ENCODE measurements around the gene POLN.

Gene POLN

GRCh38 chr4:2269618-2270163 is 27.8 kb upstream of the POLN start:
- Mint-ChIP-seq H3K27me3 (no peaks in the 10 kb centered on the region), H3K4me3 (no peak overlapping the region), H3K27ac (no peak overlapping the region), H3K9me3 (no peaks in the 10 kb centered on the region), H3K4me1 (peaks cover 11% of the 10 kb centered on the region)
- DNase-seq (no peak), ATAC-seq (no peak)

- Mint-ChIP-seq H3K4me3 (no peak overlapping the region), H3K27me3 (no peaks in the 10 kb centered on the region), H3K27ac (no peak overlapping the region), H3K9me3 (no peaks in the 10 kb centered on the region), H3K4me1 (peaks cover 11% of the 10 kb centered on the region)
- no peak for ATAC-seq
- no peak for DNase-seq
Measured at GRCh38 chr4:2269206-2269531, 27.2 kb upstream of the POLN start.

DNA sequence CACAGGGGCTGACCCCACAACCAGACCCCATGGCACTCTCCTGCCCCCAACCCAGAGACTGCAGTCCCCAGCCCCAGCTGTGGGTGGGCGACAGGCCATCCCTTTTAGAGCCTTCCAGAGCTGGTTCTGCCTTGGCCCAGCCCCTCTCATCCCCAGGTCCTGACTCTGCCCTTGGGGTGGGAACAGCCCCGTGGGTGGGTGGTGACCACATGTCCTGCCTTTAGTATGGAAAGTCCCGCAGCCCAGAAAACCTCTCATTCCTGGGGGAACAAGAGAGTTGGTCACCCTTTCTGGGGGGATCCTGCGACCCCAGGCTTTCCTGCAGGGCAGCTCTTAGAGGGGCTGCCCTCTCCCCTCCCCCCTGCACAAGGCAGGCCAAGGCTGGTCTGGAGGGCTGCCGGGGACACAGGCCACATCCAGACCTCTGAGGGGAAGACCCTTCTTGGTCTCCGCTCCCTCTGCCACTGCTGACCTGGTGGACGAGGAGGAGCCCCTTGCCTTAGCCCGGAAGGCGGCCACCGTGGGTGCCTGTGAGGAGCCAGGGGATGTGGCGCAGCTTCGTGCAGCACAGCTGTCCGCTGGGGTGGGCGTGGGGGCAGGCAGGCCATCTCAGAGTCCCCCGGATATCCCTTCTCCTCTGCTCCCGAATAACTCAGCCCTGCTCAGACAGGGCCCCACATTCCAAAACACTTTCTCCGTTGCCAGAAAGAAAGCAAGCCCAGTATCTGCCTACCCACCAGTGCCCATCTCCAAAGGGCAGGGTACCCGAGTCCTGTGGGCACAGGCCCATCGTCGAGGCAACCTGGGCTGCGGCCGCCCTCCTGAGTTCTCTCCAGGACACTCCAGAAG is 26.7 kb upstream of the POLN start:
- Mint-ChIP-seq H3K4me1 (peaks cover 12% of the 10 kb centered on the region), H3K27me3 (no peaks in the 10 kb centered on the region), H3K4me3 (no peak overlapping the region), H3K9me3 (no peaks in the 10 kb centered on the region), H3K27ac (no peak overlapping the region)
- ATAC-seq (no peak), DNase-seq (no peak)

- Mint-ChIP-seq H3K27ac (no peak overlapping the region), H3K9me3 (no peaks in the 10 kb centered on the region), H3K4me3 (no peak overlapping the region), H3K4me1 (peaks cover 17% of the 10 kb centered on the region), H3K27me3 (no peaks in the 10 kb centered on the region)
- ATAC-seq = no peak
- no peak for DNase-seq
Measured at GRCh38 chr4:2267841-2268240, 25.9 kb upstream of the POLN start.

GRCh38 chr4:2267320-2267811 is 25.4 kb upstream of the POLN start:
- no peak overlapping the region for H3K4me3 Mint-ChIP-seq
- no peaks in the 10 kb centered on the region for H3K9me3 Mint-ChIP-seq
- no peak overlapping the region for H3K27ac Mint-ChIP-seq
- no peak for ATAC-seq
- no peak for DNase-seq
- H3K27me3 Mint-ChIP-seq = no peaks in the 10 kb centered on the region
- peaks cover 14% of the 10 kb centered on the region for H3K4me1 Mint-ChIP-seq

DNA sequence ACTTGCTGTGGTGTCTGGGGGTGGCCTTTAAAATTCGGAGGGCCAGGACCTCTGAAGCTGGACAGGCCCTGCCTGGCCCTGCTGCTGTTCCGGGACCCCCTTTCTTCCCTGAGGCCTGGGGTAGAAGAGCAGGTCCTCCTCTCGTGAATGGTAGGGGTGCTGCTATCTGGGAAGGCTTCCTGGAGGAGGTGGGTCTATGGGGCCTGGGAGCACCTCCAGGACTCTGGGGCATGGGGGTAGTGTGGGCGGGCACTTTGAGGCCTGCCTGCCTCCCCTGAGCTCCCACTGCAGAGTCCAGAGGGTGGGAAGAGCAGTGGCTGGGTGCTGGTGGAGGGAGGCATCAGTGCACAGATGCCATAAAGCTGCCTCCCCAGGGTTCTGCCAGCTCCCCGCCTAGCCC is 24.9 kb upstream of the POLN start:
- ATAC-seq = no peak
- no peak for DNase-seq
- no peaks in the 10 kb centered on the region for H3K9me3 Mint-ChIP-seq
- H3K4me3 Mint-ChIP-seq = no peak overlapping the region
- H3K27me3 Mint-ChIP-seq = no peaks in the 10 kb centered on the region
- no peak overlapping the region for H3K27ac Mint-ChIP-seq
- peaks cover 12% of the 10 kb centered on the region for H3K4me1 Mint-ChIP-seq

GRCh38 chr4:2266181-2266580 is 24.3 kb upstream of the POLN start:
- ATAC-seq (no peak), DNase-seq (no peak)
- Mint-ChIP-seq H3K4me3 (no peak overlapping the region), H3K9me3 (no peaks in the 10 kb centered on the region), H3K4me1 (peaks cover 12% of the 10 kb centered on the region), H3K27ac (no peak overlapping the region), H3K27me3 (no peaks in the 10 kb centered on the region)

- DNase-seq = no peak
- H3K9me3 Mint-ChIP-seq = no peaks in the 10 kb centered on the region
- no peak overlapping the region for H3K4me3 Mint-ChIP-seq
- ATAC-seq = no peak
- H3K4me1 Mint-ChIP-seq = peaks cover 12% of the 10 kb centered on the region
- peak overlapping the region; percentile 10 to 40 for H3K27ac Mint-ChIP-seq
- no peaks in the 10 kb centered on the region for H3K27me3 Mint-ChIP-seq
Measured at GRCh38 chr4:2265113-2266110, 23.5 kb upstream of the POLN start.

- no peak overlapping the region for H3K4me3 Mint-ChIP-seq
- no peak overlapping the region for H3K27ac Mint-ChIP-seq
- H3K27me3 Mint-ChIP-seq = no peaks in the 10 kb centered on the region
- no peaks in the 10 kb centered on the region for H3K9me3 Mint-ChIP-seq
- DNase-seq = no peak
- H3K4me1 Mint-ChIP-seq = peaks cover 12% of the 10 kb centered on the region
- no peak for ATAC-seq
Measured at GRCh38 chr4:2264481-2265041, 22.6 kb upstream of the POLN start.

DNA sequence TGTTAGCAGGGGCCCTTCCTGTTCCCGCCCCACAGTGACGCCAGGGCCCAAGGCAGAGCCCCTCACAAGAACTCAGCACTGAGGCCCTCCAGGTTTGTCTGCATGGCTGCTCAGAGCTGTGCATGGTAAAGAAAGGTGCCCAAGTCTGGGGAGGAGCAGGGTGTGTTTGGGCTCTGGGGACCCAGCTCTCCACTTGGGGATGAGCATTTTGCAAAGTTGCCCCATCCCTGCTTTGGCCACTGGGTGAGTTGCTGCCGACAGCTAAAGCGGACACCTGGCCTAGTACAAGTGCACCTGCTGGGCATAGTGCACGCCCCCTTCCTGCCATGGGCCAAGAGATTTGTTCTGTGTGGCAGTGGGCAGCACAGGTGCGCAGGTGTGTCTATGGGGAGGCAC is 22.0 kb upstream of the POLN start:
- Mint-ChIP-seq H3K27ac (no peak overlapping the region), H3K27me3 (no peaks in the 10 kb centered on the region), H3K4me3 (peak overlapping the region in 1 of 2 donors; percentile 81), H3K9me3 (no peaks in the 10 kb centered on the region), H3K4me1 (peaks cover 12% of the 10 kb centered on the region)
- ATAC-seq = no peak
- DNase-seq = no peak

GRCh38 chr4:2262944-2263250 is 21.0 kb upstream of the POLN start:
- H3K27me3 Mint-ChIP-seq = no peaks in the 10 kb centered on the region
- no peak overlapping the region for H3K27ac Mint-ChIP-seq
- peak overlapping the region; percentile 68 to 81 for H3K4me3 Mint-ChIP-seq
- no peak for ATAC-seq
- no peak for DNase-seq
- H3K9me3 Mint-ChIP-seq = no peaks in the 10 kb centered on the region
- H3K4me1 Mint-ChIP-seq = peaks cover 12% of the 10 kb centered on the region

DNA sequence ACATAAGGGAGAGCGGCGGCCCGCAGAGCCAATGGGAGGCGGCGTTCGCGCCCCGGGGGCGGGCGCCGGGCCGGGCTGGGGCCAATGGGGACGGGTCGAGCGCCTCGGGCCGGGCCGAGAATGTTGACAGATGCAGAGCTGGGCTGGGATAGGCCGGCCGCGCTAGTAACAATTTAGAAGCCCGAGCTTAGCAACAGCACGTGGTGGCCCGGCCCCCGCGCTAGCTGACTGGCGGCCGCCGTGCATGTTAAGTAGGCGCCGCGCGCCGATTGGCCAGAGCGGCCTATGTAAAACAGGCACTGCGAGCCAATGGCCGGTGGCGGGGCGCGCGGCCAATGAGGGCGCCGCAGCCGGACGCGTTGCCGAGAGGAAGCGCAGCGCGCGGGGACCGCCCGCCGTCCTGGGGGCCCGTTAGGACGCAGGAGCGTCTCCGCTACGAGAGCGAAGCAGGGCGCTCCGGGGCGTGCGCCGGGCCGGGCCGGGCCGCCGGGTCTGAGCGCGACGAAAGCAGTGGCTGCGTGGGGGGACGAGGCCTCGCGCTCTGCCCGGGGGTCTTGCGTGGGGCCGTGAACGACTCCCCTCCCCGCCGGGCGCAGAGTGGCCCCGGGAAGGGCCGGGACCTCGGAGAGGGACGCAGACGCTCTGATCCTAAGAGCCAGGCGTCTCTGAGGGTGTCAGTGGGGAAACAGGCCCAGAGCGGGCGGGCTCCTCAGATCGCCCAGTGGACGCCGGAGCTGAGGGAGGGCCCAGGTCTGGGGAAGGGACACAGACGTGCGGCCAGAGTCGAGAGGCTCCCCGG is 20.4 kb upstream of the POLN start:
- no peaks in the 10 kb centered on the region for H3K9me3 Mint-ChIP-seq
- H3K4me3 Mint-ChIP-seq = peak overlapping the region; percentile 68 to 81
- peak; percentile 95 for ATAC-seq
- H3K27ac Mint-ChIP-seq = peak overlapping the region; percentile 63 to 65
- no peaks in the 10 kb centered on the region for H3K27me3 Mint-ChIP-seq
- peaks cover 12% of the 10 kb centered on the region for H3K4me1 Mint-ChIP-seq
- peak; percentile 99 for DNase-seq

DNA sequence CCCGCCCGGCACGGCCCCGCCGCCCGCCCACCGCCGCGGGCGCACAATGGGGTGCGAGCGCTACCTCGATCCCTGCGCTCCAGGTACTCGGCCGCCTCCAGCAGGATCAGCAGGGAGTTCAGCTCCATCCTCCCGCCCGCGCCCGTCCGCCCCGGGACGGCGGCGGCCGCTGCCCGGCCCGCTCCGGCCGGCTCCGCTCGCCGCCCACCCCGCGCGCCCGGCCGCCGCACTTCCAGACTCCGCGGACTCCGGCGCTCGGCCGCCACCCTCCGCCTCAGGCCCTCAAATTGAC is 19.9 kb upstream of the POLN start, which contains the start of gene MXD4:
Gene MXD4 (minus strand): TSS at position 257 of the 292 bp plus-strand sequence. CDS start 129 bp downstream, at position 128.
- DNase-seq (no peak), ATAC-seq (peak; percentile 1)
- Mint-ChIP-seq H3K27ac (peak within 1 kb of the TSS; percentile 65 to 87), H3K4me3 (peak within 1 kb of the TSS; percentile 74 to 87), H3K4me1 (peaks cover 12% of the 10 kb centered on the region), H3K27me3 (no peaks in the 10 kb centered on the region), H3K9me3 (no peaks in the 10 kb centered on the region)

- Mint-ChIP-seq H3K9me3 (no peaks in the 10 kb centered on the region), H3K4me3 (peak overlapping the region; percentile 74 to 87), H3K4me1 (peaks cover 12% of the 10 kb centered on the region), H3K27me3 (no peaks in the 10 kb centered on the region), H3K27ac (peak overlapping the region; percentile 65 to 87)
- peak; percentile 50 to 65 for DNase-seq
- ATAC-seq = peak; percentile 18
Measured at GRCh38 chr4:2261110-2261852, 19.4 kb upstream of the POLN start.

All from stimulated activated naive CD8-positive, alpha-beta T cell treated with anti-CD3 and anti-CD28 coated beads, Interleukin-15, amount 100 ng/mL, for 72 hours (primary cell).